Vagina (tissue), 2 donors: ENCODE measurements around the gene NAALAD2. TPM values are rescaled to one million over a fixed set of nuclear protein-coding genes. Genes with fewer than 3 reads are reported as not detected.

Experiments used
- DNase-seq, 2 donors: peaks; one replicate each; pipeline ENCODE4 v3.0.0-alpha.2; 2017; ENCODE audit errors: extremely low spot score in 2 of 2
- H3K27ac ChIP-seq: fragments of 200-600 bp; sonication (generic); one replicate; pipeline ENCODE4 v1.5.1; 2019
- H3K27me3 ChIP-seq: fragments of 200-600 bp; sonication (generic); one replicate; pipeline ENCODE4 v1.5.1; 2019
- H3K36me3 ChIP-seq, 2 donors: fragments of 200-600 bp; sonication (generic); one replicate each; pipeline ENCODE4 v1.5.1; 2017 to 2019
- H3K4me1 ChIP-seq: fragments of 200-600 bp; sonication (generic); one replicate; pipeline ENCODE4 v1.5.1; 2019
- H3K4me3 ChIP-seq, 2 donors: fragments of 200-600 bp; sonication (generic); 1 replicate in 1 of 2; 2 replicates in 1 of 2; pipeline ENCODE4 v1.5.1; 2016 to 2019
- H3K9me3 ChIP-seq: fragments of 200-600 bp; sonication (generic); one replicate; pipeline ENCODE4 v1.5.1; 2019
- POLR2A ChIP-seq, 2 donors: fragments of 450-650 bp; IDR thresholded peaks; one replicate each; pipeline ENCODE4 v1.6.1; 2017; ENCODE audit warnings: antibody characterized with exemption in 2 of 2, mild to moderate bottlenecking in 2 of 2, moderate library complexity in 2 of 2
- POLR2AphosphoS5 ChIP-seq, 2 donors: sonication (generic); formaldehyde crosslinking; IDR thresholded peaks; one replicate each; pipeline ENCODE4 v1.9.0; 2017; ENCODE audit warnings: antibody characterized with exemption in 2 of 2, mild to moderate bottlenecking in 2 of 2, low read depth in 1 of 2; ENCODE audit not compliant: insufficient read depth in 1 of 2
- intact Hi-C: fragments of 100-400 bp; cut with DNase I; formaldehyde crosslinking; loops from one replicate; pipeline ENCODE4 v1.15.1; 2023
- total RNA-seq: library from RNA; depleted of rRNA; stranded (reverse); fragments of >200 nt; gene quantifications from one replicate; pipeline ENCODE4 v1.2.3, GENCODE V29; 2016
- TF ChIP-seq, protein P1 (sequence below), 3 experiments: fragments of 450-650 bp in 2 of 3; fragments of 200-600 bp in 1 of 3; sonication (generic) in 1 of 3; IDR thresholded peaks; one replicate each; pipeline ENCODE4 v1.5.1; 2017 to 2019; ENCODE audit warnings: antibody characterized with exemption in 3 of 3, mild to moderate bottlenecking in 2 of 3, moderate library complexity in 2 of 3

NAALAD2 gene
- total RNA-seq, 1 donor from 2014 or later = 0.98 TPM

DNA sequence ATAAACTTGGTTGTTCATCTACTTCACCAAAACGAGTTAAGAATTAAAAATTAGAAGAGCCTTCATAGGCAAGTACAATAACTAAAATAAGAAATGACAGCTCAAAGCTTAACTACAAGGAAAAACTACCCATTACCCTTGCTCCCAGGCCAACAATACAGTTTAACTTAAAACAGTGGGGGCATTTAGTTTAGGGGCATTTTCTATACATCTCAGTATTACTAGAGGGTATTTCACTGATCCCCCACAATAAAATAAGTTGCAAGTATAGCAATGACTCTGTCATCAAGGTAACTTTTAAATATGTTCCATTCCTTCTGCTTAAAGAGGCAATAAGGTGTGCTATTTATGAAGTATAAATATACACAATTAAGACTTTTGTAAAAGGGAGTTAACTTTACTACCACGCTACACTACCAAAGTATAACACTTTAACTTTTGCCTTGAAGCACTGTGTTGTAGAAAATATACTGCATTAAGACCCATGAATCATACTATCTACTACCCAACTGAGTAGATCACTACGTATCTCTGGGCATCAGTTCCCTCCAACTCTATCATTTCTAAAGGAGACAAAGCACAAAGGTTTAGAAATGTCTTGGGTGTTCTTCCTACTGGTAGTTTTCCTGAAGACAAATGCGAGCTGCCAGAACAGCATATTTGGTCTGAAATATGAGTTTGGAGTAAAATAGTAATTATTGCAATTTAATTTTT, 58.6 kb downstream of the NAALAD2 start:
- Histone ChIP-seq H3K27ac (no peak overlapping the region), H3K4me3 (no peak overlapping the region), H3K9me3 (no peaks in the 10 kb centered on the region), H3K4me1 (no peaks in the 10 kb centered on the region), H3K27me3 (no peaks in the 10 kb centered on the region), H3K36me3 (no peaks in the 10 kb centered on the region)
- intact Hi-C loops = no loop called here
- DNase-seq = no peak
- TF ChIP-seq POLR2A (IDR thresholded peaks at IDR 0.05) (no peak), POLR2AphosphoS5 (IDR thresholded peaks at IDR 0.05; ENCODE audit: insufficient read depth in 1 of 2, low read depth in 1 of 2) (no peak)
- TF ChIP-seq, protein P1, sequence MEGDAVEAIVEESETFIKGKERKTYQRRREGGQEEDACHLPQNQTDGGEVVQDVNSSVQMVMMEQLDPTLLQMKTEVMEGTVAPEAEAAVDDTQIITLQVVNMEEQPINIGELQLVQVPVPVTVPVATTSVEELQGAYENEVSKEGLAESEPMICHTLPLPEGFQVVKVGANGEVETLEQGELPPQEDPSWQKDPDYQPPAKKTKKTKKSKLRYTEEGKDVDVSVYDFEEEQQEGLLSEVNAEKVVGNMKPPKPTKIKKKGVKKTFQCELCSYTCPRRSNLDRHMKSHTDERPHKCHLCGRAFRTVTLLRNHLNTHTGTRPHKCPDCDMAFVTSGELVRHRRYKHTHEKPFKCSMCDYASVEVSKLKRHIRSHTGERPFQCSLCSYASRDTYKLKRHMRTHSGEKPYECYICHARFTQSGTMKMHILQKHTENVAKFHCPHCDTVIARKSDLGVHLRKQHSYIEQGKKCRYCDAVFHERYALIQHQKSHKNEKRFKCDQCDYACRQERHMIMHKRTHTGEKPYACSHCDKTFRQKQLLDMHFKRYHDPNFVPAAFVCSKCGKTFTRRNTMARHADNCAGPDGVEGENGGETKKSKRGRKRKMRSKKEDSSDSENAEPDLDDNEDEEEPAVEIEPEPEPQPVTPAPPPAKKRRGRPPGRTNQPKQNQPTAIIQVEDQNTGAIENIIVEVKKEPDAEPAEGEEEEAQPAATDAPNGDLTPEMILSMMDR (IDR thresholded peaks at IDR 0.05) = no peak

DNA sequence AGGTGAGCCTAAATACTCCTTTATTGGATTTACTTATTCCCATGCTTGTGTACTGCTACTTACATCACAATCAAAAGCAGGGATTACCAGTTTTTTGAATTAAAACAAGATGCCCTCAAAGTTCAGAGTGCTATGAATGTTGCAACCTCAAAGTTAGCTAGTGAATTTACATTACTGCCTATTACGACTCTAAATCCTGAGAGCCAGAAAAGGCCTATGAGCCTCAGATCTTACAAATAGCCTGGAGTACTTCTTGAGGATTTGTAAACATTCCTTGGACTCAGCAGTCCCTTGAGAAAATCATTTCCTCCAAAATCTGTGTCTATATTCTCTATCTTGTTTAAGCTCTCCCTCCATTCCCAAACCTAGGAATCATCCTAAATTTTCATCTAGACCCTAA, 62.9 kb downstream of the NAALAD2 start:
- TF ChIP-seq POLR2A (IDR thresholded peaks at IDR 0.05) (no peak), POLR2AphosphoS5 (IDR thresholded peaks at IDR 0.05; ENCODE audit: insufficient read depth in 1 of 2, low read depth in 1 of 2) (no peak)
- TF ChIP-seq, protein P1 (IDR thresholded peaks at IDR 0.05) = no peak
- intact Hi-C loops = no loop called here
- Histone ChIP-seq H3K4me1 (no peaks in the 10 kb centered on the region), H3K9me3 (no peaks in the 10 kb centered on the region), H3K27ac (no peak overlapping the region), H3K27me3 (no peaks in the 10 kb centered on the region), H3K36me3 (peaks cover 0 to 14% of the 10 kb centered on the region in 2 donors), H3K4me3 (no peak overlapping the region)
- no peak for DNase-seq

DNA sequence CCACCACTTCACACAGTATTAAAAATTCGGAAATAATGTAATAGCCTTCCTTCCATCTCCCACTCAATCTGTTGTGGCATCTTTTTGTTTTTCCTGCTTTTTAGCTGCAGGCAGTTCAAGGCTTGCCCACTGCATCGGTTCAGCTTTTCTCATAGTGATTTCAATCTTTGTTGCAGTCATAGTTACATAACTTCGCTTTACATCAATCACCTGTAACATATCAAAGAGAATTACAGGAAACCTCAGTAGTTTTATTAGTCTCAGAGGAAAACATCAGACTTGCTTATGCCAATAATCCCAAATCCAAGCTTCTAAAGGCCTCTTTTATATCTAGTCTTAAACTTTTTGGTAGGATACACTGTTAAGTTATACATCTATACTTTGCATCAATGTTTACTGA, 67.9 kb downstream of the NAALAD2 start:
- TF ChIP-seq, protein P1 (IDR thresholded peaks at IDR 0.05) = no peak
- TF ChIP-seq POLR2AphosphoS5 (IDR thresholded peaks at IDR 0.05; ENCODE audit: insufficient read depth in 1 of 2, low read depth in 1 of 2) (no peak), POLR2A (IDR thresholded peaks at IDR 0.05) (no peak)
- no peak overlapping the region for H3K4me3 ChIP-seq
- H3K27me3 ChIP-seq = no peaks in the 10 kb centered on the region
- DNase-seq = no peak
- H3K9me3 ChIP-seq = no peaks in the 10 kb centered on the region
- H3K4me1 ChIP-seq = no peaks in the 10 kb centered on the region
- H3K36me3 ChIP-seq = peaks cover 0 to 31% of the 10 kb centered on the region in 2 donors
- intact Hi-C loops = no loop called here
- H3K27ac ChIP-seq = no peak overlapping the region

DNA sequence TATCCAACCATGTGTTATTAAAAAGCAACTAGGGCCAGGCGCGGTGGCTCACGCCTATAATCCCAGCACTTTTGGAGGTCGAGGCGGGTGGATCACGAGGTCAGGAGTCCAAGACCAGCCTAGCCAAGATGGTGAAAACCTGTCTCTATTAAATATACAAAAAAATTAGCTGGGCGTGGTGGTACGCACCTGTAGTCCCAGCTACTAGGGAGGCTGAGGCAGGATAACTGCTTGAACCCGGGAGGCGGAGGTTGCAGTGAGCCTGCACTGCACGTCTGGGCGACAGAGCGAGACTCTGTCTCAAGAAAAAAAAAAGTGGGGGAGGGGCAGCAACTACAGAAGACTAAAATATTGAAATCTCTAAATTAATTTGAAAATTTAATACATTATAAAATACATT, 69.9 kb downstream of the NAALAD2 start:
- peaks cover 0 to 37% of the 10 kb centered on the region in 2 donors for H3K36me3 ChIP-seq
- no peak overlapping the region for H3K4me3 ChIP-seq
- H3K27me3 ChIP-seq = no peaks in the 10 kb centered on the region
- no peak overlapping the region for H3K27ac ChIP-seq
- no peak for DNase-seq
- no peaks in the 10 kb centered on the region for H3K4me1 ChIP-seq
- TF ChIP-seq POLR2A (IDR thresholded peaks at IDR 0.05) = no peak
- TF ChIP-seq POLR2AphosphoS5 (IDR thresholded peaks at IDR 0.05; ENCODE audit: insufficient read depth in 1 of 2, low read depth in 1 of 2) = no peak
- TF ChIP-seq, protein P1 (IDR thresholded peaks at IDR 0.05) = no peak
- no peaks in the 10 kb centered on the region for H3K9me3 ChIP-seq
- intact Hi-C loops = no loop called here
